Suprapubic skin (tissue), 4 donors: Measurements from ENCODE around the gene CCDC73. TPM values are rescaled to one million over a fixed set of nuclear protein-coding genes. Genes with fewer than 3 reads are reported as not detected.

Experiments
- DNase-seq, 2 donors: peaks; one replicate each; pipeline ENCODE4 v3.0.0-alpha.2; 2019; ENCODE audit warnings: low spot score in 2 of 2
- H3K27ac ChIP-seq: fragments of 200-600 bp; sonication (generic); one replicate; pipeline ENCODE4 v1.5.1; 2019
- H3K27me3 ChIP-seq: fragments of 200-600 bp; sonication (generic); one replicate; pipeline ENCODE4 v1.5.1; 2019
- H3K36me3 ChIP-seq: fragments of 200-600 bp; sonication (generic); one replicate; pipeline ENCODE4 v1.5.1; 2019
- H3K4me1 ChIP-seq: fragments of 200-600 bp; sonication (generic); one replicate; pipeline ENCODE4 v1.5.1; 2019
- H3K4me3 ChIP-seq: fragments of 200-600 bp; sonication (generic); one replicate; pipeline ENCODE4 v1.5.1; 2019; ENCODE audit warnings: mild to moderate bottlenecking
- H3K9me3 ChIP-seq: fragments of 200-600 bp; sonication (generic); one replicate; pipeline ENCODE4 v1.5.1; 2019
- CTCF ChIP-seq, 2 donors: fragments of 200-600 bp in 1 of 2; fragments of 450-650 bp in 1 of 2; sonication (generic) in 1 of 2; IDR thresholded peaks; one replicate each; pipeline ENCODE4 v1.5.1; 2016 to 2019; ENCODE audit warnings: antibody characterized with exemption in 2 of 2, mild to moderate bottlenecking in 1 of 2, moderate library complexity in 1 of 2
- EP300 ChIP-seq: sonication (generic); formaldehyde crosslinking; IDR thresholded peaks from one replicate; pipeline ENCODE4 v1.6.1; 2017; ENCODE audit warnings: antibody characterized with exemption
- POLR2A ChIP-seq, 2 donors: fragments of 450-650 bp; IDR thresholded peaks; one replicate each; pipeline ENCODE4 v1.6.1; 2017; ENCODE audit warnings: antibody characterized with exemption in 2 of 2, mild to moderate bottlenecking in 2 of 2, moderate library complexity in 2 of 2
- POLR2AphosphoS5 ChIP-seq, 3 donors: sonication (generic); formaldehyde crosslinking; IDR thresholded peaks; one replicate each; pipeline ENCODE4 v1.6.1; 2017; ENCODE audit warnings: antibody characterized with exemption in 3 of 3
- WGBS: methylation state at CpG from one replicate; pipeline ENCODE4 v1.1.5; 2018; 5-methylcytosine and 5-hydroxymethylcytosine counted together
- total RNA-seq, 4 donors: library from RNA; depleted of rRNA; stranded (reverse); fragments of >200 nt; gene quantifications; one replicate each; pipeline ENCODE4 v1.1.0, GENCODE V29; 2016

The CCDC73 gene
- total RNA-seq, 4 donors from 2014 or later = not detected

DNA sequence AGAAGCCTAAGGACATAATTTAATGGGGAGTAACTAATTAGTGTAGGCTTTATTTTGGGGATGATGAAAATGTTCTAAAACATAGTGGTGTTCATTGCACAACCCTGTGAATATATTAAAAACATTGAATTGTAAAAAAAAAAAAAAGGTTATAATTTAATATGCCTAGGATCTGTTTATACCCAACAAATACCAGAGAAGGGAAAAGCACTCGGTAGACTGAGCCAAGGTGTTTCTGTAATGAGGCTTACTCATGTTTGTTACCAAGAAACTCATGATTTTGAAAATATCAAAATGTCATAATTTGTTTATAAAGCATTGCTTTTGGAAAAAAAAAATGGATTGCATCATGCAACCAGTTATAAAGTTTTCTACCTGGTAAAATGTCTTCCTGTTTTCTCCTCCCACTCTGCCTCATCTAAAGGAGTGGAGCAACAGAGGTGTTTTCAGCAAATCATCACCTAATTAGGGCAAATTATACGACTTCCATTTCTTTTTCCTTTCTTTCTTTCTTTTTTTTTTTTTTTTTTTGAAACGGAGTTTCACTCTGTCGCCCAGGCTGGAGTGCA is 225.1 kb downstream of the CCDC73 start:
- Histone ChIP-seq H3K27me3 (peaks cover 4% of the 10 kb centered on the region), H3K4me1 (no peaks in the 10 kb centered on the region), H3K4me3 (no peak overlapping the region), H3K36me3 (no peaks in the 10 kb centered on the region), H3K27ac (no peak overlapping the region), H3K9me3 (no peaks in the 10 kb centered on the region)
- no peak for DNase-seq
- 53% methylated on average over 4 of the region's 4 CpGs for WGBS
- no peak for TF ChIP-seq CTCF (IDR thresholded peaks at IDR 0.05)
- TF ChIP-seq POLR2A (IDR thresholded peaks at IDR 0.05) = no peak
- TF ChIP-seq POLR2AphosphoS5 (IDR thresholded peaks at IDR 0.05) = no peak
- TF ChIP-seq EP300 = no peak

GRCh38 chr11:32567154-32567553 is 227.3 kb downstream of the CCDC73 start:
- WGBS = 85% methylated on average over 1 of the region's 1 CpG
- DNase-seq = no peak
- no peak for TF ChIP-seq POLR2AphosphoS5 (IDR thresholded peaks at IDR 0.05)
- no peak for TF ChIP-seq POLR2A (IDR thresholded peaks at IDR 0.05)
- no peak for TF ChIP-seq CTCF (IDR thresholded peaks at IDR 0.05)
- TF ChIP-seq EP300 = no peak
- Histone ChIP-seq H3K36me3 (no peaks in the 10 kb centered on the region), H3K27me3 (peaks cover 4% of the 10 kb centered on the region), H3K4me3 (no peak overlapping the region), H3K27ac (no peak overlapping the region), H3K4me1 (no peaks in the 10 kb centered on the region), H3K9me3 (no peaks in the 10 kb centered on the region)

DNA sequence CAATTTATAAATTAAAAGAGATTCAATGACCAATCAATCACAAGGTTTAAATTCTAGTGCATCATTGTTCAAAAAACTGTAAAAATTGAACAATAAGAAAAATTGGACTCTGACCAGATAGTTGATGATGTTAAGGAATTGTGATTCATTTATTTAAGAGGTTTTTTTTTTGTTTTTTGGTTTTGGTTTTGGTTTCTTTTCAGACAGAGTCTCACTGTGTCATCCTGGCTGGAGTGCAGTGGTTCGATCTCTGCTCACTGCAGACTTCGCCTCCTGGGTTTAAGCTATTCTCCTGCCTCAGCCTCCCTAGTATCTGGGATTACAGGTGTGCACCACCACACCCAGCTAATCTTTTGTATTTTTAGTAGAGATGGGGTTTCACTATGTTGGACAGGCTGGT is 227.9 kb downstream of the CCDC73 start:
- WGBS = 88% methylated on average over 2 of the region's 2 CpGs
- TF ChIP-seq EP300 (no peak), POLR2A (IDR thresholded peaks at IDR 0.05) (no peak), CTCF (IDR thresholded peaks at IDR 0.05) (no peak), POLR2AphosphoS5 (IDR thresholded peaks at IDR 0.05) (no peak)
- Histone ChIP-seq H3K9me3 (no peaks in the 10 kb centered on the region), H3K27ac (no peak overlapping the region), H3K36me3 (no peaks in the 10 kb centered on the region), H3K27me3 (peaks cover 2% of the 10 kb centered on the region), H3K4me1 (no peaks in the 10 kb centered on the region), H3K4me3 (no peak overlapping the region)
- no peak for DNase-seq

DNA sequence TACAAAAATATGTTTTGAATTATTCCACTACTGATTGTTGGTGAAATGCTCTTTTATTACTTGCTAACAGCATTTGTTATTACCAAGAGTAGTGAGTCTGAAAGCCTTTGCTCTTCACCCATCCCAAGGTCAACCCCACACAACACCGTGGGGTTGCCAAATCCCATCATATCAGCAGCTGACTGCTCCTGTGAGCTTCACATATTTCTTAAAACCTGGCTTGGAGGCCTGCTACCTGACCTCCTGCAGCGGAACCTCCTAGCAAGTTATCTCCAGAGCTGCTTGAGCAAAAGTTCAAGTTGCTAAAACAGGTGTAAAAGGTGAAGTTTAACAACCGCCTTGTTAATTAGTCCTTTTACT is 230.9 kb downstream of the CCDC73 start:
- Histone ChIP-seq H3K27ac (no peak overlapping the region), H3K9me3 (no peaks in the 10 kb centered on the region), H3K36me3 (no peaks in the 10 kb centered on the region), H3K4me1 (no peaks in the 10 kb centered on the region), H3K4me3 (no peak overlapping the region), H3K27me3 (no peaks in the 10 kb centered on the region)
- no peak for TF ChIP-seq EP300
- no peak for TF ChIP-seq POLR2AphosphoS5 (IDR thresholded peaks at IDR 0.05)
- TF ChIP-seq POLR2A (IDR thresholded peaks at IDR 0.05) = no peak
- no peak for TF ChIP-seq CTCF (IDR thresholded peaks at IDR 0.05)
- WGBS = 85% methylated on average over 3 of the region's 3 CpGs
- DNase-seq = no peak

GRCh38 chr11:32562839-32563599 is 231.4 kb downstream of the CCDC73 start:
- Histone ChIP-seq H3K27ac (no peak overlapping the region), H3K36me3 (no peaks in the 10 kb centered on the region), H3K27me3 (no peaks in the 10 kb centered on the region), H3K4me3 (no peak overlapping the region), H3K4me1 (no peaks in the 10 kb centered on the region), H3K9me3 (no peaks in the 10 kb centered on the region)
- TF ChIP-seq POLR2A (IDR thresholded peaks at IDR 0.05) (no peak), EP300 (no peak), CTCF (IDR thresholded peaks at IDR 0.05) (no peak), POLR2AphosphoS5 (IDR thresholded peaks at IDR 0.05) (no peak)
- 82% methylated on average over 10 of the region's 10 CpGs for WGBS
- no peak for DNase-seq
